HTERT RPE-1 (cell line): ENCODE data around the gene MAST1.
"Not testable (repeated sequence)": the region's sequence is repeated elsewhere in the genome, so short reads cannot be mapped to it uniquely, and the experiment has no call there.

Experiments used
- in situ Hi-C: fragments of 300-500 bp; cut with MboI; formaldehyde crosslinking; loops from 4 replicates; pipeline ENCODE4 v1.14.3; 2020; ENCODE audit warnings: low sequenced_read_pairs

The MAST1 gene

DNA sequence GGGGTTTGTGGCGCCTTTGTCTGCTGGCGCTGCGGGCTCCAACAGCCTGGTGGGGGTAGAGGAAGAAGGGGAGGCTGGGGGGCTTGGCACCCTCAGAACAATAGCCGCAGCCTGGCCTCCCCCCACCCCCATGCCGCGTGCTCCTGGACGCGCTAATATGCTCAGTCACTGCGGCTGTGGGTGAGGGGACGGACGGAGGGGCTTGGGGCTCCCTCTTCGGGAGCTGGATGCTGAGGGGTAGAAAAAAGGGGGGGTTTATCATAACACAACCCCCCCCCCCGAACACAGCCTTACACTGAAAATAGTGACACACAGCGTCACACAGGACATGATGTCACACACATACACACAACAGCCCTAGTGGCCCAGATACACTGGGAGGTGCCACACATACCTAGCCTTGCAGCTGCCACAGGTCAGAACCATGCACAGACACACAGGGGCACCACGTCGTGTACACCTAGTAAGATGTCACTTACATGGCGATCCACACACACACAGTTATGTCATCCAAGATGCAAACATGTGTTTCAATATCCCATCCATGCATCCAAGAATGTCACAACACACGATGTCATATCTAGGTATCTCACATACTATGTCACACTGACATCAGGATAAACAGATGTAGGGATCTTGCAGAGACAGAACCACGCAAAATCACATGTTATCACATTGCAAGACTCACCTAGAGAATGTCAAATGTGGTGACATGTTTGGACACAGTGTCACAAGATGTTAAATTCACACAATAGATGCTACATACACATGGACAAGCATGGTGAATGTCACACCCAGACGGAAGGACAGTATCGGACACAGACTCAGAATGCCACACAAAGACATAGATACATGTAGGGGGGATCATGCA is 806 bp downstream of the MAST1 start:
- in situ Hi-C loops, result no loop called here

DNA sequence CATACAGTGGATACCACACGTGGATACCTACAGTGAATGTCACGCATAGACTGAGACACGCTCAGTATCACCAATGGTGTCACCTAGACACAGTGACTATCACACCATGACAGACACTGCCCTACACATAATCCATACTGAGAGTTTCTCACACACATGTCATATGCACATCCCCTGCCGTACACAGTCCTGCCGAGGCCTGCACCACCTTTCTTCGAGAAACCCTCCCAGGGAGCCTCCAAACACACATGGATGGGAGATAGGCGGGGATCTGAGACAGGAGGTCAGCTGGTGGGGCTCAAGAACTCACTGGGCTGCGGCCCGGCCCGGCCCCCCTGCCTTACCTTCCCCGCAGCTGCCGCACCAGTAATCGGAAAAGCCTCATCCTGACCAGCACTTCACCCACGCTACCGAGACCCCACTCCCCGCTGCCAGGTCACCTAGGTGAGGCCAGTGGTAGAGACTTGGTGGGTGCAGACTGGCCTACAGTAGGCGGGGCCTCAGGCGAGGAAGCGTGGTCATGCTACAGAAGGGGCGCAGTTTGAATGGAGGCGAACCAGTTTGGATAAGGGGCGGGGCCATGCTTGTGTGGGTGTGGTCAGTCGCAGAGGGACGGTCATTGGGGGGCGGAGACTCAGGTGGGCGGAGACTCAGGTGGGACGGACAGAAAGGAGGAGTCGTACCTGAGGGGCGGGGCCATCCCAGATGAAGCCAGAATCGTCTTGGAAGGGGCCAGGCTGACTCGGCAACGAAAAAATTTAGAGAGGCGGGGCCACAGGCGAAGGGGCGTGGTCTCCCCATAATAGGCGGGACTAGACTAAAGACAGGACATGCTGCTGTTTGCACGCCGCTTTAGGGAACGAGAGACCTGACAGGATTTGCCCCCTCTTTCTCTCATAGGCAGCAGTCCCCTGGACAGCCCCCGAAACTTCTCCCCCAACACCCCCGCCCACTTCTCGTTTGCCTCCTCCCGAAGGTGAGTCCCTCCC is 2.1 kb downstream of the MAST1 start:
- in situ Hi-C loops, result no loop called here

GRCh38 chr19:12841094-12841493 is 2.8 kb downstream of the MAST1 start:
- in situ Hi-C loops, result no loop called here

DNA sequence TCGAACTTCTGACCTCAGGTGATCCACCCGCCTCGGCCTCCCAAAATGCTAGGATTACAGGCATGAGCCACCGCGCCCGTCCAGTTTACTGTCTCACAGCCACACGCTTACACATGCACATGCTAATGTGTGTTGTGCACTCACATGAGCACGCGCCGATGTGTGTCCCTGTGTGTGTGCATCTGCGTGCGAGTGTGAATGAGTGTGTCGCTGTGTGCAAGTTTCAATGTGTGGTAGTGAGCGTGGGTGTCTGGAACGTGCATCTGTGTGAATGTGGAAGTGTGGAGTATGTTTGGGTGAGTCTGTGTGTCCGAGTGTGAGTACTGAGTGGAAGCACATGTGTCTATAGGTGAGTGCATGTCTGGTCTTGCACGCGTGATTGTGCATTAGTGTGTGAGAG is 4.2 kb downstream of the MAST1 start:
- in situ Hi-C loops, result no loop called here

DNA sequence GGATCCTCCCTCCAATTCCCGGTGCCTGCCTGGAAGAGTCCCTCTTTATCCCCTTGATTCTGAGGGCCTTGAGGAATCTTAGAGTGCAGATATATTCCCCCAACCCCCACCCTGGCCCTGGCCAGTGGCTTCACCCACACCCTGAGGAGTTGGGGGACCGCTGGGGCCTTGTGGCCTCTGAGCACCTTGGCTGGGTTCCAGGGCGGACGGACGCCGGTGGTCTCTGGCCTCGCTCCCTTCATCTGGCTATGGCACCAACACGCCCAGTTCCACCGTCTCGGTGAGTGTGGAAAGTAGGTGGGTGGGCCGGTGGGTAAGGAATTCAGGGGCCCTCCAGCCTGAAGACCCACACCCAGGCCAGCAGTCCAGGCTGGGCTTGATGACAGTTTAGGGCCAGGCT is 5.0 kb downstream of the MAST1 start:
- in situ Hi-C loops, result no loop called here

DNA sequence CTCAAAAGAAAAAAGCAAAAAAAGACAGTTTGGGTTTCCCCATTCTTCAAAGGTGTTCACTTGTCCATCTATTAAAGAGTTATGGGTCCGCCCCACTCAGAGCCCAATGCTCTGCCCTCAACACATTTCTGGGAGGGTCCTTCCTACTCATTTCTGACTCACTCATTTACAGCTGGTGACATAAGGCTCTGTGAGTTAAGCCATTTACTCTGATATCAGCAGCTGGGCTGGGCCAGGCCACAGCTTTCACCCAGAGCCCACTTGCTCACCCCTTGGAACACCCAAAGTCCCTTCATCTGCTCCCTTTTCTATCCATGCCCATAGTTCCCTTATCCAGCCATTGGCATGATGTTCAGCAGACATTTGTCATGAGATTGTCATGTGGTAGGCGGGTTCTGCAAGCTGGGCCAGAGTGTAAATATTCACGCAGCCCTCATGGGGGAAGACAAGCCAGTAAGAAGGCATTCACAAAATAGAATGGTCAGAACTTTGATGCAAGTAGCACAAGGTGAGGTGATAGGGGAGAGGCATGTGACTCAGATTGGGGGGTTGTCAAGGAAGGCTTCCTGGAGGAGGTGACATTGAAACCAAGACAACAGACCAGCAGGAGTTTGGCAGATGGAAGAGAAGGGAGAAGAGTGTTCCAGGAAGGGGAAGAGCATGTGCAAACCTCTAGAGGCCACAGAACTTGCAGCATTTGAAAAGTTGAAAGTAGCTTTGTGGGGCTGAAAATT is 5.9 kb downstream of the MAST1 start:
- in situ Hi-C loops, result no loop called here

GRCh38 chr19:12846613-12847012 is 8.3 kb downstream of the MAST1 start:
- in situ Hi-C loops, result not testable (repeated sequence)

DNA sequence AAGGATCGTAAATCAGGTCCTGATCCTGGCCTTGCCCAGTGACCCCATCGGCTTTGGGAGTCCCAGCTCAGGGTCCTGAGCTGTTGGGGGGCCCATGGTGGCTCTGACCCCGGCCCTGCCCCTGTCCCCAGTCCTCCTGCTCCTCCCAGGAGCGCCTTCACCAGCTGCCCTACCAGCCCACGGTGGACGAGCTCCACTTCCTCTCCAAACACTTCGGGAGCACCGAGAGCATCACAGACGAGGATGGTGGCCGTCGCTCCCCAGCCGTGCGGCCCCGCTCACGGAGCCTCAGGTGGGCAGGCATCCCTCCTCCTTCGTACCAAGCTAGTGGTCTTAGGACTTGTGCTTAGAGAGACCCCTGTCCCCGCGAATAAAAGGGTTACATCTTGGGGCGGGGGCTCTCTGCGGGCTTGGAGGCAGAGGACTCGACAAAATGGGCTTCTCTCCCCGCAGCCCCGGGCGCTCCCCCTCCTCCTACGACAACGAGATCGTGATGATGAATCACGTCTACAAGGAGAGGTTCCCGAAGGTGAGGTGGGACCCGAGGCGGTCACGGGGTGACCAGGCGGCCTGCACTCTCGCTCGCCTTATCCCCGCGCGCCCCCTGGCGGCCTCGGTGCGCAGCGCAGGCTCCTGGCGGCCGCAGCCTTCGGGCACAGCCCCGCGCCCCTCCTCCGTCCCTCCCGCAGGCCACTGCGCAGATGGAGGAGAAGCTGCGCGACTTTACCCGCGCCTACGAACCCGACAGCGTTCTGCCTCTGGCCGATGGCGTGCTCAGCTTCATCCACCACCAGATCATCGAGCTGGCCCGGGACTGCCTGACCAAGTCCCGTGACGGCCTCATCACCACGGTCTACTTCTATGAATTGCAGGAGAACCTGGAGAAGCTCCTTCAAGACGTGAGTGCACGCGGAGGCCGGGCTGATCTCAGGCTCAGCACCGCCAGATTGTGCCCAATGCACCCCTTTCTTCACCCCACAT is 9.1 kb downstream of the MAST1 start:
- in situ Hi-C loops, result no loop called here

DNA sequence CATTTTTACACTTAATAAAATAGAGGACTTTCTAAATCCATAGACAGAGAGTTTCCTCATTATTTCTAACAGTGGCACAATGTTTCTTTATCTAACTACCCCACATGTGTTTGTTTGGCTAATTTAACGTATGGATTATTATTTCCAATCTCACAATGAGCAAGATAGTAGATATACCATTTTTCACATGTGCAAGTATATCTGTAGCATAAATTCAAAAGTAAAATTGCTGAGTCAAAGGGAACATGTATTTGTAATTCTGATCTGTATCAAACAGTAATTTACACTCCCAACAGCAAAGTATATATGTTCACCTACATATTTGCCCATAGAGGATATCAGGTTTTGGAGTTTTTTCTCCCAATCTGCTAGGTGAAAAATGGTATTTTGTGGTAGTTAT is 18.3 kb downstream of the MAST1 start:
- in situ Hi-C loops, result no loop called here

- in situ Hi-C loops, result no loop called here
Measured at GRCh38 chr19:12858041-12858928, 20.0 kb downstream of the MAST1 start.

- in situ Hi-C loops, result no loop called here
Measured at GRCh38 chr19:12859546-12859945, 21.2 kb downstream of the MAST1 start.

DNA sequence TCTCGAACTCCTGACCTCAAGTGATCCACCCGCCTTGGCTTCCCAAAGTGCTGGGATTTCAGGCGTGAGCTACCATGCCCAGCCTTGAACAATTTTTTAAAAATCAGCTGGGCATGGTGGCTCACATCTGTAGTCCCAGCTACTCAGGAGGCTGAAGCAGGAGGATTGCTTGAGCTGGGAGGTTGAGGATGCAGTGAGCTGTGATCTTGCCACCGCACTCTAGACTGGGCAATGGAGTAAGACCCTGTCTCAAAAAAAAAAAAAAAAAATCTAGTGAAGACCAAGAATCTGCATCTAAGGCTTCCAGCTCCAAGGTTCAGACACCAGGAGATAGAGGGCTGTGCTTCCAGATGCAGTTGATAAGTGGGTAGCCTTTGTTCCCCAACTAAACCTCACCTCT is 25.8 kb downstream of the MAST1 start:
- in situ Hi-C loops, result no loop called here

DNA sequence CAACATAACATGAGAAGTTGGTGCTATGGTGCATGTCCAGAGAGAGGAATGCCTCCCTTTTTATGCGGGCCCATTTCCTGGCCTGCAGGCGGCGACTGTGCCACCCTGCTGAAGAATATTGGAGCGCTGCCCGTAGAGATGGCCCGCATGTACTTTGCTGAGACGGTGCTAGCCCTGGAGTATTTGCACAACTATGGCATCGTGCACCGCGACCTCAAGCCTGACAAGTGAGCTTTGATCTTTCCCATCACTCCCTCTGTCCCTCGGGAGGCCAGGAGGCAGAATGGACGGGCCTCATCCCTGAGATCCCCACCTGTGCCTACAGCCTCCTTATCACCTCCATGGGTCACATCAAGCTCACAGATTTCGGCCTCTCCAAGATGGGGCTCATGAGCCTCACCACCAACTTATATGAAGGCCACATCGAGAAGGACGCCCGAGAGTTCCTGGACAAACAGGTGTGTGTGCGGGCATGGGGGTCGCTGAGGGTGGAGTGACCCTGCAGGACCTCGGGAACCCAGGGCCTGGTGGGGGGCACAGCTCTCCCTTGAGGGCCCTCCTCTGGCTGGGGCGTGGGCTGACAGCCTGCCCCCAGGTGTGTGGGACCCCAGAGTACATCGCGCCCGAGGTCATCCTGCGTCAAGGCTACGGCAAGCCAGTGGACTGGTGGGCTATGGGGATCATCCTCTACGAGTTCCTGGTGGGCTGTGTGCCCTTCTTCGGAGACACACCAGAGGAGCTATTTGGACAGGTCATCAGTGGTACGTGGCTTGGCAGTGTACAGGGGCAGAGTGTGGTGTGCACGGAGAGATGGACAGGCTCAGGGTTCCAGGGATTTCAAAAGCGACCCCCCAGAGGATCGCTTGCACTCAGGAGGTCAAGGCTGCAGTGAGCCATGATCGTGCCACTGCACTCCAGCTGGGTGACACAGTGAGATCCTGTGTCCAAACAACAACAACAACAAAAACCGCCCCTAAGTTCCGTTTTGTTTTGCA is 26.7 kb downstream of the MAST1 start:
- in situ Hi-C loops, result no loop called here

DNA sequence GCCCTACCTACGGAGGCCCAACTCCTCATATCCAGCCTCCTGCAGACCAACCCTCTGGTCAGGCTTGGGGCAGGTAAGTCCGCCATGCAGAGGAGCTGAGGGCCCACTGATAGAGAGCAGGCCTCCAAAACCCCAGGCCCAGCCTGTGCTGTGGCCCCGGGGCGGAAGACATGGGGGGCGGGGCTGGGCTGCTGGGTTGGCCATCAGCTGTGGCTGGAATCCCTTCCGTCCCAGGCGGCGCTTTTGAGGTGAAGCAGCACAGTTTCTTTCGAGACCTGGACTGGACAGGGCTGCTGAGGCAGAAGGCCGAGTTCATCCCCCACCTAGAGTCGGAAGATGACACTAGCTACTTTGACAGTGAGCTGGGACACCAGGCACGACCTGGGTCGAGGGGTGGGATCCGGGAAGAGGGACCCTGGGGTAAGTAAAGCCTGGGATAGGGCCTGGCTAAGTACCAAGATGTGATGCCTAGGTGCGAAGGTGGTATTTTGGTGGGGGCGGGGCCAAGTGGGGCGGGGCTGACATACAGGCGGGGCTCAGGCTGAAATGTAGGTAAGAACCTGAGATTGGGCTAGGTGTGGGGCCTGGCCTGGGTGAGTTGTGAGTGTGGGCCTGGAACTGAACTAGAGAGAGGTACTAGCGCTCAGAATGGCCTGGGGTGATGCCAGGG is 27.6 kb downstream of the MAST1 start:
- in situ Hi-C loops, result no loop called here

- in situ Hi-C loops, result no loop called here
Measured at GRCh38 chr19:12866416-12867119, 28.3 kb downstream of the MAST1 start.
